ENCODE measurements around the gene NOC4L. TPM values are rescaled to one million over a fixed set of nuclear protein-coding genes. Genes with fewer than 3 reads are reported as not detected.

The NOC4L gene
- polyA plus RNA-seq, 3 donors: 7.3 to 18.0 (median 17.9) TPM

DNA sequence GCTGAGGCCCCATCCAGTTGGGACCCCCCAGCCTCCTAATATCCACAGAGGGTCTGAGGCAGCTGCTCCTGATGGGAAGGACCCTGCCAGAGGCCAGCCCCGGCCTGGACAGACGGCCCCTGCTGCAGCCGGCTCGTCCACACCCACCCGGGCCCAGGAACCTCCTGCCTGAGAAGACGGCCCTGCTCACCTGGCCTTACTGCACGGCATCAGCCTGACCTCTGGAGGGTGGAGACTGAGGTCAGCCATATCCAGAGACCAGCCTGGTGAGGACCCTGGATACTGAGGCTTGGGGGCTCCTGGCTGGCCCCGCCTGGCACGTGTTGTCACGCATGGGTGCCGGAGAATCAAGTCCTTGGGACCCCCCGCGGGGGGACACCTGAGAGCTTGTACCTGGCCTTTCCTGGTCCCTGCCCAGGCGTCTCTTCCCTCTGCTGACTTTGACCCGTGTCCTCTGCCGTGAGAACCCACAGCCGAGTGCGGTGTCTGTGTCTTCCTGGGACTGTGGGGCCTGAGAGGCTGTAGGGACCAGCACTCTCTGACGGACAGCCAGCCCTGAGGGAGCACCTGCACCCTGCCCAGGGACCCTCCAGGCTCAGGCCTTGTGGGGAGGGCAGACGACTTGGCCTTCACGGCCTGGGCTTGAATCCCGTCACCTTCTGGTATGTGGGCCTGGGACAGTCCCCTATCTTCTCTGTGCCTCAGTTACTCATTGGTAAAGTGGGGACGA, 57.3 kb downstream of the NOC4L start:
- Mint-ChIP-seq H3K4me1 (no peaks in the 10 kb centered on the region), H3K27ac (no peak overlapping the region), H3K27me3 (ENCODE audit: low read depth in 3 of 3) (peaks cover 32 to 35% (median 32%) of the 10 kb centered on the region in 3 donors), H3K9me3 (peaks cover 0 to 3% (median 1%) of the 10 kb centered on the region in 7 donors), H3K36me3 (no peaks in the 10 kb centered on the region), H3K4me3 (no peak overlapping the region)
- Histone ChIP-seq H3K36me3 (replicated peaks in 1 of 2; ENCODE audit: control insufficient read depth in 1 of 2, insufficient read depth in 2 of 2, low read length in 2 of 2) (no peaks in the 10 kb centered on the region), H3K9me3 (replicated peaks in 1 of 2; ENCODE audit: control insufficient read depth in 1 of 2, insufficient read depth in 1 of 2, low read length in 2 of 2) (no peaks in the 10 kb centered on the region), H3K4me2 (replicated peaks; ENCODE audit: extremely low read depth, low read length, poor library complexity, severe bottlenecking) (no peak overlapping the region), H4K20me1 (ENCODE audit: insufficient read depth, low read length) (no peaks in the 10 kb centered on the region), H2AFZ (ENCODE audit: insufficient read depth, low read depth, low read length, poor library complexity, severe bottlenecking) (no peak overlapping the region), H3K4me3 (replicated peaks in 1 of 3; ENCODE audit: low read depth in 2 of 3, low read length in 3 of 3) (no peak overlapping the region), H3K4me1 (ENCODE audit: control insufficient read depth in 1 of 2, insufficient read depth in 2 of 2, low read length in 2 of 2) (no peaks in the 10 kb centered on the region), H3K27me3 (ENCODE audit: control insufficient read depth in 2 of 2, insufficient read depth in 2 of 2, low read length in 2 of 2) (peaks cover 0 to 26% of the 10 kb centered on the region in 2 donors), H3K9ac (ENCODE audit: insufficient read depth, low read length, poor library complexity, severe bottlenecking) (no peak overlapping the region), H3K79me2 (ENCODE audit: insufficient read depth, low read length) (no peaks in the 10 kb centered on the region), H3K27ac (ENCODE audit: low read depth in 1 of 2, low read length in 2 of 2) (no peak overlapping the region)
- whole genome bisulfite sequencing (ENCODE audit: insufficient coverage): 90% methylated on average over 20 of the region's 23 CpGs
- intact Hi-C loops (cut with micrococcal nuclease): no loop called here
- no peak for DNase-seq
- TF ChIP-seq CTCF (IDR thresholded peaks at IDR 0.05): no peak

Small RNAs within 50 kb of the gene (small RNA-seq; reads per million reads assigned to genes)
- gene AC138466.3 (ENCODE audit: insufficient read length, low read depth): not detected

Other genes with a start within 250 kb of the NOC4L start
- 10 to 100 TPM in 1 of 3 donors, 1 to 10 TPM in 2; 1.0 to 75.1 (median 1.3) TPM for gene ULK1, start 249.8 kb upstream of the NOC4L start, polyA plus RNA-seq
- 10 to 100 TPM in 1 of 3 donors, 1 to 10 TPM in 2; 5.1 to 30.9 (median 6.9) TPM for gene PUS1, start 215.2 kb upstream of the NOC4L start, polyA plus RNA-seq
- 10 to 100 TPM in 1 of 3 donors, under 1 TPM in 2; 0.65 to 12.1 (median 0.81) TPM for gene EP400, start 194.5 kb upstream of the NOC4L start, polyA plus RNA-seq
- gene DDX51, start 138 bp upstream of the NOC4L start, polyA plus RNA-seq: 10 to 100 TPM in 1 of 3 donors, 1 to 10 TPM in 2; 1.7 to 24.9 (median 2.7) TPM
- not detected for gene GALNT9, start 185.1 kb downstream of the NOC4L start, polyA plus RNA-seq

Measured in CD14-positive monocyte (primary cell).